Measurements from ENCODE around the gene PRR18. TPM values are rescaled to one million over a fixed set of nuclear protein-coding genes. Genes with fewer than 3 reads are reported as not detected.
A peak's percentile ranks its signal among the peaks of the same experiment; 100 is the strongest.

PRR18 gene
- total RNA-seq, 1 donor from 2014 or later: 0.60 TPM

DNA sequence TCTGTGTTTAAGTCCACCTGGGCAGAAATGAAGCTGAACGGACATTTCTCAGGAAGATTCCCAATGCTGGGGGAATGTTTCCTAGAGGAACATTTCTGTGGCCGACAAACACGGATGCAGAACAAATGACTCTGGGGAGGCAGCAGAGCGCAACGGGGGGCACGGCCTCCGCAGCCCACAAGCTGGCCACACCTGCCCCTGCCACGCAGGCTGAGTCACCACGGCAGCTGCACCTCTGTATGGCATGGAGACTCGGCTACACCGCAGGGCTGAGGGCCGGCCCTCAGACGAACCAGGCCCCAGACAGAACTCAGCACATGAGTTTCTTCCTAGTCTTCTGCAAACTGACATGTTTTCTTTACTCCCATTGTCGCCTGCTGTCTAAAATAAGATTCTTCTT is 10.0 kb upstream of the PRR18 start:
- Mint-ChIP-seq H3K4me3 (ENCODE audit: low read depth) (no peak overlapping the region), H3K9me3 (ENCODE audit: low read depth) (no peaks in the 10 kb centered on the region), H3K4me1 (ENCODE audit: low read depth) (peaks cover 5% of the 10 kb centered on the region), H3K27me3 (no peaks in the 10 kb centered on the region), H3K36me3 (ENCODE audit: insufficient read depth) (peaks cover 2% of the 10 kb centered on the region), H3K27ac (no peak overlapping the region)
- TF ChIP-seq, protein P1, sequence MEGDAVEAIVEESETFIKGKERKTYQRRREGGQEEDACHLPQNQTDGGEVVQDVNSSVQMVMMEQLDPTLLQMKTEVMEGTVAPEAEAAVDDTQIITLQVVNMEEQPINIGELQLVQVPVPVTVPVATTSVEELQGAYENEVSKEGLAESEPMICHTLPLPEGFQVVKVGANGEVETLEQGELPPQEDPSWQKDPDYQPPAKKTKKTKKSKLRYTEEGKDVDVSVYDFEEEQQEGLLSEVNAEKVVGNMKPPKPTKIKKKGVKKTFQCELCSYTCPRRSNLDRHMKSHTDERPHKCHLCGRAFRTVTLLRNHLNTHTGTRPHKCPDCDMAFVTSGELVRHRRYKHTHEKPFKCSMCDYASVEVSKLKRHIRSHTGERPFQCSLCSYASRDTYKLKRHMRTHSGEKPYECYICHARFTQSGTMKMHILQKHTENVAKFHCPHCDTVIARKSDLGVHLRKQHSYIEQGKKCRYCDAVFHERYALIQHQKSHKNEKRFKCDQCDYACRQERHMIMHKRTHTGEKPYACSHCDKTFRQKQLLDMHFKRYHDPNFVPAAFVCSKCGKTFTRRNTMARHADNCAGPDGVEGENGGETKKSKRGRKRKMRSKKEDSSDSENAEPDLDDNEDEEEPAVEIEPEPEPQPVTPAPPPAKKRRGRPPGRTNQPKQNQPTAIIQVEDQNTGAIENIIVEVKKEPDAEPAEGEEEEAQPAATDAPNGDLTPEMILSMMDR (IDR thresholded peaks at IDR 0.05; ENCODE audit: unreplicated experiment): no peak
- no peak for DNase-seq (ENCODE audit: low spot score, unreplicated experiment)

DNA sequence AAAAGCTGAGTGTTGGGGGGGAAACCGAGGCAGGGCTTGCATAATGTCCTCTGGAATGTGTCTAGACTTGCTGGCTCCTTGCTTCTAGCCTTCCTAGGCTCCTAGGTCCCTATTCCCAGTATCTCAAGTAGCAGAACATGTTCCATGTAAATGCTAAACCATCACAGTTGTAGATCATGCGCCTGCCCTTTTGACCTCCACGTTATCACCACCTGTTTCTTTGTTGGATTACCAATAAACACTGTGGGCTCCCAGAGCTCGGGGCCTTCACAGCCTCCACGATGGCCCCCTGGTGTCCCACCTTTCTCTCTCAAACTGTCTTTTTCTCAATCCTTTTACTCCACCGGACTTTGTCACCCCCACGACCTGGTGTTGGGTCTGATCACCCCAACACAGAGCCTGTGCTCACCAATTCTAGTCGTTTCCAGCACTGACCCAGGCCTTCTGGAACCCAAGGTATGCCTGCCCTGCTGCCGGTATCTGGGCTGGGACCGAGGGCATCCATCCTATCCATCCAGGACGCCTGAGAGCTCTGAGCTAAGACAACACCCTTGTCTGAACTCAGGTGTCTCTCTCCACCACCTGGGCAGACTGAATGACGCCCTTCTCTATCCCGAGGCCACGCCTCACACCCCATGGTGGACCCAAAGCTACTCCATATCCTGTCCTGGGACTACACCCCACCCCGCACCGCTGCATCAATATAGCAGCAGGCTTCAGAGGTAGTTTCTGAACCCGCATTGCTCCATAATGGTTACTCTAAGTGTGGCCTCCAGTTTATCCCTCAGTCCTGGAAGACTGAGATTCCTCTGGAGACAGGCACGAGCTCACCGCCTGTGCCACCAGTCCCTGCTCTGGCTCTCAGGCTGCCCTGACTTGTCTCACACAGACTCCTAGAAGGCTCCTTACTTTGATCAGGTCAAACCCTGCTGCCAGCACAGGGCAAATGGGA is 9.3 kb upstream of the PRR18 start:
- peaks cover 5% of the 10 kb centered on the region for H3K4me1 Mint-ChIP-seq (ENCODE audit: low read depth)
- no peak overlapping the region for H3K4me3 Mint-ChIP-seq (ENCODE audit: low read depth)
- peaks cover 2% of the 10 kb centered on the region for H3K27me3 Mint-ChIP-seq
- H3K27ac Mint-ChIP-seq: peak overlapping the region; percentile 69
- no peak for DNase-seq (ENCODE audit: low spot score, unreplicated experiment)
- TF ChIP-seq, protein P1 (IDR thresholded peaks at IDR 0.05; ENCODE audit: unreplicated experiment): no peak
- peaks cover 1% of the 10 kb centered on the region for H3K36me3 Mint-ChIP-seq (ENCODE audit: insufficient read depth)
- no peaks in the 10 kb centered on the region for H3K9me3 Mint-ChIP-seq (ENCODE audit: low read depth)

DNA sequence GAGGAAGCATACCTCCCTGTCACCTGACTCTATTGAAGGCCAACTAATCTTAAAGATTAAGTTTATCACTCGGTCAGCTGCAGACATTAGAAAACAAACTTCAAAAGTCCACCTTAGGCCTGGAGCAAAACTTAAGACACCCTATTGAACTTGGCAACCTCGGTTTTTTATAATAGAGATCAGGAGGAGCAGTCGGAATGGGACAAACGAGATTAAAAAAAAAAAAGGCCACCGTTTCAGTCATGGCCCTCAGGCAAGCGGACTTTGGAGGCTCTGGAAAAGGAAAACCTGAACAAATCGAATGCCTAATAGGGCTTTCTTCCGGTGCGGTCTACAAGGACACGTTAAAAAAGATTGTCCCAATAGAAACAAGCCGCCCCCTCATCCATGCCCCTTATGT is 7.2 kb upstream of the PRR18 start:
- no peak for DNase-seq (ENCODE audit: low spot score, unreplicated experiment)
- Mint-ChIP-seq H3K36me3 (ENCODE audit: insufficient read depth) (no peaks in the 10 kb centered on the region), H3K27me3 (peaks cover 8% of the 10 kb centered on the region), H3K9me3 (ENCODE audit: low read depth) (no peaks in the 10 kb centered on the region), H3K4me3 (ENCODE audit: low read depth) (no peak overlapping the region), H3K27ac (no peak overlapping the region), H3K4me1 (ENCODE audit: low read depth) (peaks cover 5% of the 10 kb centered on the region)
- TF ChIP-seq, protein P1 (IDR thresholded peaks at IDR 0.05; ENCODE audit: unreplicated experiment): no peak

DNA sequence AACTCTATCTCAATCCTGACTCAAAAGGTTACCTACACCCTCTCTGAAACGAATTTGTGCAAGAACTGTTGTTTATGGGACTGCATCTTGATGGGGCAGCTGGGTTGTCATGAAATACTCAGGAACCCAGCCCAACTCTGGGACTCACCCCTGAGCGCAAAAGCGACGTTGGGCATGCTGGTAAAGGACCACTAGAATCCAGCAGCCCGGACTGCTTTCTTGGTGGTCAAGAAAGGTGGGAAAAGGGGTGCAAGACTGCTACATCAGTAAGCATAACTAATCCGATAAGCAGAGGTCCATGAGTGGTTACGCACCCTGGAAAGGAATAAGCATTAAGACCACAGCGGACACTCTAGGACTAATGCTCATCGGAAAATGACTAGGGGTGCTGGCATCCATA is 6.3 kb upstream of the PRR18 start:
- Mint-ChIP-seq H3K27ac (no peak overlapping the region), H3K9me3 (ENCODE audit: low read depth) (no peaks in the 10 kb centered on the region), H3K27me3 (peaks cover 18% of the 10 kb centered on the region), H3K4me3 (ENCODE audit: low read depth) (no peak overlapping the region), H3K4me1 (ENCODE audit: low read depth) (peaks cover 5% of the 10 kb centered on the region), H3K36me3 (ENCODE audit: insufficient read depth) (no peaks in the 10 kb centered on the region)
- TF ChIP-seq, protein P1 (IDR thresholded peaks at IDR 0.05; ENCODE audit: unreplicated experiment): no peak
- DNase-seq (ENCODE audit: low spot score, unreplicated experiment): no peak

DNA sequence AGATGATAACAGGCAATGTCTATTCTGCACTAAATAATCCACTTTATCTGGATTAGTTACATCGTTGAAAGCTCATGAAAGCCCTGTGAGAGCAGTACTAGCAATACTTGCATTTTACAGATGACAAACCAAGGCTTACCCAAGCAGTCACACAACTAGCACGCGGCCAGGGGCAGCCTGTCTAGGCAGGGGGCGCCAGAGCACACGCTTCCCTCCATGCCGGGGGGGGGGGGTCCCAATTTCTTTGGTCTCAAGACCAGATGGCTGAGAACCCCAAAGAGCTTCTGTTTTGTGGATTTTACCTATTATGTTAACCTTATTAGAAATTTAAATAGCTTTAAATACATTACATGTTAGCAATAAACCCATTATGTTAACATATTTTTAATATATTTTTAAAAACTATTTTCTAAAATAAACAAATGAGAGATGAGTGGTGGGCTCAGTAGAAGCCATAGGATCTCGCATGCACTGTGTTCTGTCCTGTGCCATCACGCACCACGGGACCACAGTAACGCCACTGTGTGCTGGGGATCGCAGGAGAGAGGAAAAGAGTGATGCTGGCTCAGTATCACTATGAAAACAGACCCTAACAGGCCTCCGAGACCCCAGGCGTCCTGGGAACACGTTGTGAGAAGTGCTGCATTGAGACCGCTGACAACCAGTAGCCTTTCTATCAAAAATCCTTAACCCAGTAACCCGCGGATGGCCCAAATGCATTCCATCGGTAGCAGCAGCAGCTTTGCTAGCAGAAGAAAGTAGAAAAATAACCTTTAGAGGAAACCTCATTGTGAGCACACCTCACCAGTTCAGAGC is 5.3 kb upstream of the PRR18 start:
- Mint-ChIP-seq H3K27ac (no peak overlapping the region), H3K36me3 (ENCODE audit: insufficient read depth) (no peaks in the 10 kb centered on the region), H3K27me3 (peaks cover 27% of the 10 kb centered on the region), H3K9me3 (ENCODE audit: low read depth) (no peaks in the 10 kb centered on the region), H3K4me3 (ENCODE audit: low read depth) (no peak overlapping the region), H3K4me1 (ENCODE audit: low read depth) (peaks cover 5% of the 10 kb centered on the region)
- no peak for DNase-seq (ENCODE audit: low spot score, unreplicated experiment)
- TF ChIP-seq, protein P1 (IDR thresholded peaks at IDR 0.05; ENCODE audit: unreplicated experiment): peak; percentile 65
